A549 (cell line): Measurements from ENCODE around the gene CEP112. TPM values are rescaled to one million over a fixed set of nuclear protein-coding genes. Genes with fewer than 3 reads are reported as not detected.
A peak's percentile ranks its signal among the peaks of the same experiment; 100 is the strongest.

Experiments used
- ATAC-seq, 2 experiments: fragments of 200-7000 bp in 1 of 2; fragments of >200 bp in 1 of 2; cut with Nextera tagmentation in 1 of 2; cut with Tn5 transposase in 1 of 2; 3 replicates each; pipeline versions ENCODE4 v1.8.0 to v1.9.1; 2018 to 2020; ENCODE audit warnings: mild to moderate bottlenecking in 1 of 2, moderate library complexity in 1 of 2
- CTCF ChIA-PET: fragments of 300-600 bp; sonication (Branson Sonifier 250); formaldehyde crosslinking; extraction: SDS; loops from one replicate; lab custom pipeline; 2021; ENCODE audit warnings: antibody characterized with exemption, inconsistent platforms; lab: Yijun Ruan, JAX
- POLR2A ChIA-PET: fragments of 350-600 bp; formaldehyde crosslinking; extraction: SDS; loops from one replicate; lab custom pipeline; 2021; ENCODE audit warnings: antibody characterized with exemption, inconsistent platforms; lab: Yijun Ruan, JAX
- DNase-seq, 2 experiments: peaks; one replicate each; pipeline versions ENCODE4 v3.0.0 to v3.0.0-alpha.2; 2011 to 2016; ENCODE audit warnings: low read depth in 1 of 2, low spot score in 1 of 2
- FAIRE-seq: peaks from 2 replicates; lab custom pipeline; 2011; peaks lifted over from hg19 to GRCh38; lab: Jason Lieb, UNC
- H3K27ac ChIP-seq, 2 experiments: fragments of >200 bp; sonication (Bioruptor Twin); formaldehyde crosslinking; 3 replicates each; pipeline ENCODE4 v1.5.1; 2016 to 2017
- H3K4me1 ChIP-seq: fragments of >200 bp; sonication (Bioruptor Twin); formaldehyde crosslinking; 3 replicates; pipeline ENCODE4 v1.6.1; 2016
- H3K4me2 ChIP-seq: fragments of >200 bp; sonication (Bioruptor Twin); formaldehyde crosslinking; 3 replicates; pipeline ENCODE4 v1.6.1; 2016
- H3K4me3 ChIP-seq: fragments of >200 bp; sonication (Bioruptor Twin); formaldehyde crosslinking; 3 replicates; pipeline ENCODE4 v1.5.1; 2016
- H3K9me3 ChIP-seq: fragments of >200 bp; sonication (Bioruptor Twin); formaldehyde crosslinking; 3 replicates; pipeline ENCODE4 v1.6.1; 2016
- BHLHE40 ChIP-seq: IDR thresholded peaks from 2 replicates; pipeline ENCODE4 v1.6.1; 2012; ENCODE audit warnings: low read depth, low read length, inconsistent platforms
- CBX8 ChIP-seq: fragments of 200-600 bp; sonication (generic); IDR thresholded peaks from 2 replicates; pipeline ENCODE4 v1.6.1; 2016
- FOSB ChIP-seq: fragments of 250-450 bp; sonication (Bioruptor Pico); IDR thresholded peaks from 2 replicates; pipeline ENCODE4 v1.5.0; 2020; ENCODE audit warnings: mild to moderate bottlenecking, moderate library complexity
- GATA3 ChIP-seq: IDR thresholded peaks from 2 replicates; pipeline ENCODE4 v1.6.1; 2012; ENCODE audit warnings: borderline replicate concordance
- HOXA7 ChIP-seq: fragments of 250-450 bp; sonication (Bioruptor Pico); IDR thresholded peaks from 2 replicates; pipeline ENCODE4 v1.5.0; 2020; ENCODE audit warnings: mild to moderate bottlenecking, moderate library complexity
- MAZ ChIP-seq: fragments of 150-350 bp; IDR thresholded peaks from 2 replicates; pipeline ENCODE4 v1.6.1; 2014; ENCODE audit warnings: antibody characterized with exemption, low read depth, low read length, borderline replicate concordance
- MYC ChIP-seq: IDR thresholded peaks from 2 replicates; pipeline ENCODE4 v1.6.1; 2012; ENCODE audit warnings: mild to moderate bottlenecking, inconsistent platforms, low read length, improper control_type of control experiment, borderline replicate concordance
- NFE2L2 ChIP-seq: fragments of 150-350 bp; conservative IDR thresholded peaks from 2 replicates; pipeline ENCODE4 v1.6.1; 2014; ENCODE audit warnings: low read length
- NPAS2 ChIP-seq: fragments of 250-450 bp; sonication (Bioruptor Pico); IDR thresholded peaks from 2 replicates; pipeline ENCODE4 v1.8.0; 2022; ENCODE audit warnings: mild to moderate bottlenecking, moderate library complexity, borderline replicate concordance
- POLR2A ChIP-seq: IDR thresholded peaks from 2 replicates; pipeline ENCODE4 v1.6.1; 2012; ENCODE audit warnings: mild to moderate bottlenecking, low read length
- RAD21 ChIP-seq, 2 experiments: fragments of >200 bp in 1 of 2; sonication (Bioruptor Twin) in 1 of 2; formaldehyde crosslinking in 1 of 2; IDR thresholded peaks in 1 of 2; conservative IDR thresholded peaks in 1 of 2; 2 replicates in 1 of 2; 3 replicates in 1 of 2; pipeline ENCODE4 v1.6.1; 2012 to 2018; ENCODE audit warnings: inconsistent platforms in 1 of 2
- SMC3 ChIP-seq: fragments of >200 bp; sonication (Bioruptor Twin); formaldehyde crosslinking; IDR thresholded peaks from 3 replicates; pipeline ENCODE4 v1.6.1; 2018; ENCODE audit warnings: inconsistent platforms
- TP53 ChIP-seq: fragments of 250-450 bp; sonication (Bioruptor Pico); IDR thresholded peaks from 2 replicates; pipeline ENCODE4 v1.5.0; 2021; ENCODE audit warnings: mild to moderate bottlenecking, moderate library complexity
- ZFP36 ChIP-seq: fragments of 450-650 bp; IDR thresholded peaks from 2 replicates; pipeline ENCODE4 v1.6.1; 2014; ENCODE audit warnings: borderline replicate concordance; ENCODE audit not compliant: partially characterized antibody
- ZSCAN20 ChIP-seq: fragments of 250-450 bp; sonication (Bioruptor Pico); IDR thresholded peaks from 2 replicates; pipeline ENCODE4 v1.8.0; 2022; ENCODE audit warnings: mild to moderate bottlenecking, moderate library complexity
- WGBS: methylation state at CpG from one replicate; pipeline ENCODE4 v1.1.6; 2017; ENCODE audit errors: missing lambda C conversion rate; 5-methylcytosine and 5-hydroxymethylcytosine counted together
- polyA plus RNA-seq, 4 experiments: library from polyadenylated mRNA; depleted of rRNA in 3 of 4; stranded (reverse); fragments of >200 nt; fragmentation: RNase III in 1 of 4; extraction: RNeasy Plus Mini Kit Qiagen cat#74134 plus additional on column Dnase treatment in 1 of 4; gene quantifications; 2 replicates in 3 of 4; 3 replicates in 1 of 4; pipeline ENCODE4 v1.2.3, GENCODE V29; 2011 to 2017
- TF ChIP-seq, protein P1 (sequence below): fragments of 200-600 bp; sonication (generic); IDR thresholded peaks from 2 replicates; pipeline ENCODE4 v1.6.1; 2016; ENCODE audit warnings: antibody characterized with exemption, mild to moderate bottlenecking, moderate library complexity
- TF ChIP-seq, protein P2 (sequence below): fragments of 450-650 bp; IDR thresholded peaks from 2 replicates; pipeline ENCODE4 v1.6.1; 2014; ENCODE audit warnings: antibody characterized with exemption
- TF ChIP-seq, protein P3 (sequence below): IDR thresholded peaks from 2 replicates; pipeline ENCODE4 v1.6.1; 2012
- TF ChIP-seq, protein P4 (sequence below): fragments of >200 bp; sonication (Bioruptor Twin); formaldehyde crosslinking; IDR thresholded peaks from 3 replicates; pipeline ENCODE4 v1.5.1; 2016

Gene CEP112
- polyA plus RNA-seq, 2 of the 4 experiments (the other 2 are of a cell fraction) = 9.6 to 15.2 TPM

DNA sequence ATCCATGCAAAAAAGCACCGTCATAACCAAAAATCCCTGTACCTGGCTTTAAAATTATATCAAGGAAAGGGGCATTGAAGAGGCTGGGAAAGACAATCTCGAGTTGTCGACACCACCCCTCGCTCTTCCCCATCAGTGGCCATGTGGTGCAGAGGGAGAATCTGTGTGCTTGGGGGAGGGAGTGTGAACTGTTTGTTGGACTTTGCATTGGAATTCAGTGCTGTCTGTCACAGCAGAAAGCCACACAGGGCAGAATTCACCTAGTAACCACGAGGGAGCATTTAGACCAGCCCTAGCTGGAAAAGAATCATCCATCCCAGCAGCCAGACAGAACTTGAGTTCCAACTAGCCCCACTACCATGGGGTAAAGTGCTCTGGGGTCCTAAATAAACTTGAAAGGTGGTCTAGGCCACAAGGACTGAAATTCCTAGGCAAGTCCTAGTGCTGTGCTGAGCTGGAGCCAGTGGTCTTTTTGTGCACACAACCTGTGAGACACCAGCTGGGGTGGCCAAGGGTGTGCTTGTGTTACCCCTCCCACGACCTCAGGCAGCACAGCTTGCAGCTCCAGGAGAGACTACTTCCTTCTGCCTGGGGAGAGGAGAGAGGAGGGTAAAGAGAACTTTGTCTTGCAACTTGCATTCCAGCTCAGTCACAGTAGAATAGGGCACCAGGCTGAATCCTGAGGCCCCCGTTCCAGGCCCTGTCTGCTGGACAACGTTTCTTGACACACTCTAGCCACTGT, 11.5 kb upstream of the CEP112 start:
- ATAC-seq = peak in 1 of 2 experiments; percentile 17; a peak in 2 of 6 replicates
- no peak overlapping the region for H3K4me3 ChIP-seq
- CTCF ChIA-PET = interaction anchor here (0.6 to 4.8 kb wide), 9 partner anchors 9 to 563 kb away, joined by 3 to 59 read pairs (median 6); no protein-coding TSS in a partner anchor
- WGBS = 82% methylated on average over 8 of the region's 8 CpGs
- FAIRE-seq = no peak
- no peak for DNase-seq
- H3K27ac ChIP-seq = peak overlapping the region in 1 of 2 experiments; percentile 33; a peak in 2 of 6 replicates
- no peaks in the 10 kb centered on the region for H3K9me3 ChIP-seq
- H3K4me2 ChIP-seq = no peak overlapping the region
- TF ChIP-seq, protein P1, sequence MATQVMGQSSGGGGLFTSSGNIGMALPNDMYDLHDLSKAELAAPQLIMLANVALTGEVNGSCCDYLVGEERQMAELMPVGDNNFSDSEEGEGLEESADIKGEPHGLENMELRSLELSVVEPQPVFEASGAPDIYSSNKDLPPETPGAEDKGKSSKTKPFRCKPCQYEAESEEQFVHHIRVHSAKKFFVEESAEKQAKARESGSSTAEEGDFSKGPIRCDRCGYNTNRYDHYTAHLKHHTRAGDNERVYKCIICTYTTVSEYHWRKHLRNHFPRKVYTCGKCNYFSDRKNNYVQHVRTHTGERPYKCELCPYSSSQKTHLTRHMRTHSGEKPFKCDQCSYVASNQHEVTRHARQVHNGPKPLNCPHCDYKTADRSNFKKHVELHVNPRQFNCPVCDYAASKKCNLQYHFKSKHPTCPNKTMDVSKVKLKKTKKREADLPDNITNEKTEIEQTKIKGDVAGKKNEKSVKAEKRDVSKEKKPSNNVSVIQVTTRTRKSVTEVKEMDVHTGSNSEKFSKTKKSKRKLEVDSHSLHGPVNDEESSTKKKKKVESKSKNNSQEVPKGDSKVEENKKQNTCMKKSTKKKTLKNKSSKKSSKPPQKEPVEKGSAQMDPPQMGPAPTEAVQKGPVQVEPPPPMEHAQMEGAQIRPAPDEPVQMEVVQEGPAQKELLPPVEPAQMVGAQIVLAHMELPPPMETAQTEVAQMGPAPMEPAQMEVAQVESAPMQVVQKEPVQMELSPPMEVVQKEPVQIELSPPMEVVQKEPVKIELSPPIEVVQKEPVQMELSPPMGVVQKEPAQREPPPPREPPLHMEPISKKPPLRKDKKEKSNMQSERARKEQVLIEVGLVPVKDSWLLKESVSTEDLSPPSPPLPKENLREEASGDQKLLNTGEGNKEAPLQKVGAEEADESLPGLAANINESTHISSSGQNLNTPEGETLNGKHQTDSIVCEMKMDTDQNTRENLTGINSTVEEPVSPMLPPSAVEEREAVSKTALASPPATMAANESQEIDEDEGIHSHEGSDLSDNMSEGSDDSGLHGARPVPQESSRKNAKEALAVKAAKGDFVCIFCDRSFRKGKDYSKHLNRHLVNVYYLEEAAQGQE = no peak
- no peak for TF ChIP-seq ZFP36
- no peak for TF ChIP-seq HOXA7 (CRISPR knock-in tag)
- TF ChIP-seq, protein P2, sequence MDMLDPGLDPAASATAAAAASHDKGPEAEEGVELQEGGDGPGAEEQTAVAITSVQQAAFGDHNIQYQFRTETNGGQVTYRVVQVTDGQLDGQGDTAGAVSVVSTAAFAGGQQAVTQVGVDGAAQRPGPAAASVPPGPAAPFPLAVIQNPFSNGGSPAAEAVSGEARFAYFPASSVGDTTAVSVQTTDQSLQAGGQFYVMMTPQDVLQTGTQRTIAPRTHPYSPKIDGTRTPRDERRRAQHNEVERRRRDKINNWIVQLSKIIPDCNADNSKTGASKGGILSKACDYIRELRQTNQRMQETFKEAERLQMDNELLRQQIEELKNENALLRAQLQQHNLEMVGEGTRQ = no peak
- no peak for TF ChIP-seq TP53 (CRISPR knock-in tag)
- TF ChIP-seq SMC3 = no peak
- TF ChIP-seq RAD21 (conservative IDR thresholded peaks at IDR 0.05 in 1 of 2, IDR thresholded peaks at IDR 0.05 in 1 of 2) = no peak
- POLR2A ChIA-PET = no interaction called here
- H3K4me1 ChIP-seq = peaks cover 5% of the 10 kb centered on the region

DNA sequence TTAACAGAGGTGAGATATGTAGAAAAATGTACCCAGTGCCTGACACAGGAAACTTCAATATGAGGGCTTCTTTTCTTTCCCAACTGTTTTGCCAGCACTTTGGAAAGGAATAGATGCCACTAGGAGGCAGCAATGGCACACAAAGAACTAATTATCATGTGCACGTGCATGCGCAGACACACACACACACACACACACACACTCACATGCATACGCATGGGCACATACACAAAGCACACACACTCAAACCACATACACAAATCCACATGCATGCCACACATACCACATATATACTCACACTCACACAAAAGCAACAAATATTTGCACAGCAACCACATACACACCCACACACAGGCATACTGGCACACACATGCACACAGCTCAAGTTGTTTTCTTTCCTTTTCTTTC, 8.8 kb upstream of the CEP112 start:
- peak; percentile 99 for FAIRE-seq
- H3K4me2 ChIP-seq = peak overlapping the region; percentile 59
- POLR2A ChIA-PET = no interaction called here

More for the DNA sequence above, 8.8 kb upstream of the CEP112 start:
- H3K9me3 ChIP-seq = no peaks in the 10 kb centered on the region
- ATAC-seq = peak; percentile 75 to 81
- no peak overlapping the region for H3K4me3 ChIP-seq
- no peak for TF ChIP-seq NFE2L2
- TF ChIP-seq BHLHE40 = peak; percentile 99
- TF ChIP-seq GATA3 = 0 out of 2 replicates have a peak, but pooled peaks have one; percentile 21
- TF ChIP-seq, protein P3, sequence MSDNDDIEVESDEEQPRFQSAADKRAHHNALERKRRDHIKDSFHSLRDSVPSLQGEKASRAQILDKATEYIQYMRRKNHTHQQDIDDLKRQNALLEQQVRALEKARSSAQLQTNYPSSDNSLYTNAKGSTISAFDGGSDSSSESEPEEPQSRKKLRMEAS = peak; percentile 95
- peak; percentile 83; the same call in 1 of the 2 replicates for TF ChIP-seq MYC
- no peak for TF ChIP-seq ZSCAN20 (CRISPR knock-in tag)
- no peak for TF ChIP-seq FOSB
- TF ChIP-seq RAD21 (conservative IDR thresholded peaks at IDR 0.05 in 1 of 2, IDR thresholded peaks at IDR 0.05 in 1 of 2) = peak; percentile 99
- TF ChIP-seq, protein P4, sequence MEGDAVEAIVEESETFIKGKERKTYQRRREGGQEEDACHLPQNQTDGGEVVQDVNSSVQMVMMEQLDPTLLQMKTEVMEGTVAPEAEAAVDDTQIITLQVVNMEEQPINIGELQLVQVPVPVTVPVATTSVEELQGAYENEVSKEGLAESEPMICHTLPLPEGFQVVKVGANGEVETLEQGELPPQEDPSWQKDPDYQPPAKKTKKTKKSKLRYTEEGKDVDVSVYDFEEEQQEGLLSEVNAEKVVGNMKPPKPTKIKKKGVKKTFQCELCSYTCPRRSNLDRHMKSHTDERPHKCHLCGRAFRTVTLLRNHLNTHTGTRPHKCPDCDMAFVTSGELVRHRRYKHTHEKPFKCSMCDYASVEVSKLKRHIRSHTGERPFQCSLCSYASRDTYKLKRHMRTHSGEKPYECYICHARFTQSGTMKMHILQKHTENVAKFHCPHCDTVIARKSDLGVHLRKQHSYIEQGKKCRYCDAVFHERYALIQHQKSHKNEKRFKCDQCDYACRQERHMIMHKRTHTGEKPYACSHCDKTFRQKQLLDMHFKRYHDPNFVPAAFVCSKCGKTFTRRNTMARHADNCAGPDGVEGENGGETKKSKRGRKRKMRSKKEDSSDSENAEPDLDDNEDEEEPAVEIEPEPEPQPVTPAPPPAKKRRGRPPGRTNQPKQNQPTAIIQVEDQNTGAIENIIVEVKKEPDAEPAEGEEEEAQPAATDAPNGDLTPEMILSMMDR = peak; percentile 98
- no peak for TF ChIP-seq POLR2A
- peak; percentile 98 for TF ChIP-seq SMC3
- TF ChIP-seq HOXA7 (CRISPR knock-in tag) = no peak
- TF ChIP-seq NPAS2 (CRISPR knock-in tag) = peak; percentile 84
- no peak for TF ChIP-seq MAZ
- TF ChIP-seq CBX8 = no peak
- CTCF ChIA-PET = interaction anchor here (0.6 to 4.8 kb wide), 93 partner anchors 8 to 1170 kb away, joined by 3 to 59 read pairs (median 4); partner anchors contain the start of genes APOH and CEP112
- H3K4me1 ChIP-seq = peaks cover 5% of the 10 kb centered on the region
- 2% methylated on average over 3 of the region's 3 CpGs for WGBS
- peak overlapping the region; percentile 8 to 14; a peak in 2 of 6 replicates for H3K27ac ChIP-seq
- DNase-seq = peak; percentile 77 to 89
